Activated naive CD8-positive, alpha-beta T cell treated with anti-CD3 and anti-CD28 coated beads, Interleukin-2, amount 50 U/mL, for 24 hours (primary cell): ENCODE results near the gene PAN3.

ENCODE experiments used
- ATAC-seq: fragments of 150-1000 bp; cut with Tn5 transposase; one replicate; pipeline ENCODE4 v1.10.0; 2021
- DNase-seq: peaks from one replicate; pipeline ENCODE4 v3.0.0; 2021
- H3K27ac Mint-ChIP-seq: one replicate; pipeline ENCODE4 v1.8.0; 2021; ENCODE audit warnings: mild to moderate bottlenecking, mixed read lengths
- H3K27me3 Mint-ChIP-seq: one replicate; pipeline ENCODE4 v1.8.0; 2021; ENCODE audit warnings: mixed read lengths
- H3K36me3 Mint-ChIP-seq: one replicate; pipeline ENCODE4 v1.8.0; 2021; ENCODE audit warnings: low read depth, mixed read lengths
- H3K4me1 Mint-ChIP-seq: one replicate; pipeline ENCODE4 v1.8.0; 2021; ENCODE audit warnings: mixed read lengths
- H3K4me3 Mint-ChIP-seq: one replicate; pipeline ENCODE4 v1.8.0; 2021; ENCODE audit warnings: mild to moderate bottlenecking, moderate library complexity, mixed read lengths
- H3K9me3 Mint-ChIP-seq: one replicate; pipeline ENCODE4 v1.8.0; 2021; ENCODE audit warnings: mixed read lengths

Gene PAN3

GRCh38 chr13:28268800-28269223 lies 130.5 kb downstream of the PAN3 start:
- H3K4me1 Mint-ChIP-seq = peaks cover 18% of the 10 kb centered on the region
- ATAC-seq (peak; percentile 94), DNase-seq (no peak)
- H3K9me3 Mint-ChIP-seq = peaks cover 9% of the 10 kb centered on the region
- peak overlapping the region; percentile 7 for H3K4me3 Mint-ChIP-seq
- peaks cover 56% of the 10 kb centered on the region for H3K36me3 Mint-ChIP-seq
- H3K27me3 Mint-ChIP-seq = no peaks in the 10 kb centered on the region
- H3K27ac Mint-ChIP-seq = peak overlapping the region; percentile 71

DNA sequence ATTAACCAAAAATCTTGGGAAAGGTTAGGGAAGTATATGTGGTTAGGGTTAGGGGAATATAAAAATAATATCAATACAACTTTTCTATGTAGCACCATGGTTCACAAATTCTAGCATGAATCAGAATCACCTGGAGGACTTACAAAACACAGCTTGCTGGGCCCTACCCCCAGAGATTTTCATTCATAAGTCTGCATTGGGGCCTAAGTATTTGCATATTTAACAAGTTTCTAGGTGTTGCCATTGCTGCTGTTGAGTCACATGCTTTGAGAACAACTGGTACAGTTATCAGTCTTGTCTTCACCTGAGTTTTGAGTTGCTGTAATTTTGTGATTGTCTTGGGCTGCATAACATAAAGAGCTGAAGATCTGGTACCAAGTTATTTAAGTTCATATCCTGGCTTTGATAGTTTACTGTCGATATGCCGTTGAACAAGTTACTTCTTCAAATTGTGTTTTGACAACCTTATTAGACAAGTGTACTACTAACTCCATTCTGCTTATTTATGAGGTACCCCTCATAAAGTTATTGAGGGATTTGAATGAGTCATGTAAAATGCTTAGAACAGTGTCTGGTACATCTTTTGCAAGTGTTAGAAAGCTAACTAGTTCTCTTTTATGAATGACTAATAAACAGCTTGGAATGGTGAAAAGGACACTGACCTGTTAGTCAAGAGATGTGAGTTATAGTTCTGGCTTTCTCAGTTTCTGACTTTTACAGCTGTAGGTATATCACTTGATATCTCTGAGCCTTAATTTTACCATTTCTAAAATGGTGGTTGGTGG lies 132.9 kb downstream of the PAN3 start:
- Mint-ChIP-seq H3K27ac (no peak overlapping the region), H3K9me3 (peaks cover 9% of the 10 kb centered on the region), H3K4me1 (peaks cover 18% of the 10 kb centered on the region), H3K4me3 (no peak overlapping the region), H3K36me3 (peaks cover 56% of the 10 kb centered on the region), H3K27me3 (no peaks in the 10 kb centered on the region)
- DNase-seq (no peak), ATAC-seq (no peak)

DNA sequence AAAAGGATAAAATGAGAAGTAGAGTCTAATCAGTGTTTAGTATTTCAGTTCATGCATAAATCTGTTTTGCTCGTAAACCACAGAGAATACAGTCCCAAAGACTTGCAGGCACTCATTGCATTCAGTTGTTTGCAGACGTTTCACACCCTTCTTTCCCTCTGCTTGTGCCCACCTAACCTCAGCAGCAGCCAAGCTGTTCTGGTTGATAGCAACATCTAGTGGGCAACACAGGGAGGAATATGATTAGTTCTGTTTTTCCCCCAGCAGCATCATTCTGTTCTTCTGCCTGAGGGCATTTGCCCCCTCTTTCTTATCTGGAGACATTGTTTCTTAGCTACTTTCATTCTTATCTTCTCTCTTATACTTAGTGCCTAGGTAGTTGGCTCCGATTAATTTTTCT lies 135.6 kb downstream of the PAN3 start:
- H3K4me3 Mint-ChIP-seq = no peak overlapping the region
- no peaks in the 10 kb centered on the region for H3K9me3 Mint-ChIP-seq
- H3K4me1 Mint-ChIP-seq = peaks cover 4% of the 10 kb centered on the region
- ATAC-seq (peak; percentile 63), DNase-seq (no peak)
- H3K27me3 Mint-ChIP-seq = no peaks in the 10 kb centered on the region
- H3K36me3 Mint-ChIP-seq = peaks cover 31% of the 10 kb centered on the region
- no peak overlapping the region for H3K27ac Mint-ChIP-seq

GRCh38 chr13:28282451-28282850 lies 144.1 kb downstream of the PAN3 start:
- no peak for DNase-seq
- Mint-ChIP-seq H3K9me3 (no peaks in the 10 kb centered on the region), H3K36me3 (peaks cover 40% of the 10 kb centered on the region), H3K27ac (no peak overlapping the region), H3K4me1 (peaks cover 7% of the 10 kb centered on the region), H3K27me3 (no peaks in the 10 kb centered on the region), H3K4me3 (no peak overlapping the region)
- ATAC-seq = no peak

DNA sequence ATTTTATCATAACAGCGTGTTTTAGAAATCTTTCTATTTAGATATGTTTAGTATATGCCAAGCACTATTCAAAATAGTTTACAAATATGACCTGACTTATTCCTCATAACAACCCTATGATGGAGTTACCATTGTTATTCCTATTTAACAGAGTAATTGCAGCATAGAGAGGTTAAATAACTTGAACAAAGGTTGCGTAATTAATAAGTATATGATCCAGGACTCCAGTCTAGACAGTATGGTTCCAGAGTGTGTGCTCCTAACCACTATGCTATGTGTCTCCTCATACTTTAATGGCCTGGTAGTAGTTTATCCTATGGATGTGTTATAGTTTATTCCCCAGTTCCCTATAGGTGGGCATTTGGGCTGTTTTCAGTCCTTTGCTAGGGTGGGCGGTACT lies 145.3 kb downstream of the PAN3 start:
- peaks cover 48% of the 10 kb centered on the region for H3K36me3 Mint-ChIP-seq
- ATAC-seq (no peak), DNase-seq (no peak)
- H3K27me3 Mint-ChIP-seq = no peaks in the 10 kb centered on the region
- H3K9me3 Mint-ChIP-seq = no peaks in the 10 kb centered on the region
- peaks cover 7% of the 10 kb centered on the region for H3K4me1 Mint-ChIP-seq
- no peak overlapping the region for H3K27ac Mint-ChIP-seq
- H3K4me3 Mint-ChIP-seq = no peak overlapping the region

- DNase-seq = no peak
- Mint-ChIP-seq H3K27me3 (no peaks in the 10 kb centered on the region), H3K4me3 (no peak overlapping the region), H3K4me1 (peaks cover 3% of the 10 kb centered on the region), H3K36me3 (peaks cover 42% of the 10 kb centered on the region), H3K27ac (peak overlapping the region; percentile 25), H3K9me3 (no peaks in the 10 kb centered on the region)
- ATAC-seq = no peak
Measured at GRCh38 chr13:28286263-28286662, 147.9 kb downstream of the PAN3 start.

DNA sequence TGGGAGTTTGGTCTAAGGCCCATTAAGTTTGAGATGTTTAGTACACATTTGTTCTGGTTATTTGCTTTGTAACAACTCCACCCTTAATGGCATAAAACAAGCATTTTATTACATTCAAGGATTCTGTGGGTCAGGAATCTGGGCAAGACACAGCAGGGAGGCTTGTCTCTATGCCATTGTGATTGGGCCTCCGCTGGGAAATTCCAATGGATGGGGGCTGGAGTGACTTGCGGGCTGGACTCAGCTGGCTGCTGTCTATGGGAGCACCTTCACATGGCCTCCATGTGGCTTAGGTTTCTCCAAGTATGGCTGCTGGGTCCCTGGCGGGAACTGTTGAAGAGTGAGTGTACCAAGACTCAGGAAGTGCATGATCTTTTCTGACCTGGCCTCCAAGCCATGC lies 159.0 kb downstream of the PAN3 start:
- H3K36me3 Mint-ChIP-seq = peaks cover 26% of the 10 kb centered on the region
- H3K27ac Mint-ChIP-seq = no peak overlapping the region

DNA sequence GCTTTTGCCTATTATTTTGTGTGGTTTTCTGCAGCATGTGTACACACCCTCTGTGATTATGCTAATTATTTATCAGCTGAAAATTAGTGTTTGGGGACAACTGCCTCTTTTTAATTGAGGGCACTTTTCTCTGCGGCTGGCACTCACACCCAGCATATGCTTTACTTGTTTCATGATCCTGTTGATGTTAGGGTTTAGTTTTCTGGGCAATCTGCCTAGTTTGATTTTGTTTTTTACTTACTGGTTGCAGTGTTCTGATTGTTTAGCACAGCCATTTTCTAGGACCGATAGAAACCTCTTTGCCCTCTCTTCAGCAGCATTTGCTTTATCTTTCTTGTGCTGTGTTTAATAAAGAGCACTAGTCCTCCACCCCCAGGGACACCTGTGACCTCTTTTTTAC lies 161.6 kb downstream of the PAN3 start:
- no peaks in the 10 kb centered on the region for H3K27me3 Mint-ChIP-seq
- peaks cover 6% of the 10 kb centered on the region for H3K36me3 Mint-ChIP-seq
- H3K9me3 Mint-ChIP-seq = no peaks in the 10 kb centered on the region
- H3K4me3 Mint-ChIP-seq = no peak overlapping the region
- peaks cover 16% of the 10 kb centered on the region for H3K4me1 Mint-ChIP-seq
- ATAC-seq (no peak), DNase-seq (no peak)
- no peak overlapping the region for H3K27ac Mint-ChIP-seq

More for the DNA sequence above, 159.0 kb downstream of the PAN3 start:
- no peak for DNase-seq
- no peaks in the 10 kb centered on the region for H3K9me3 Mint-ChIP-seq
- peaks cover 13% of the 10 kb centered on the region for H3K4me1 Mint-ChIP-seq
- H3K27me3 Mint-ChIP-seq = no peaks in the 10 kb centered on the region
- H3K4me3 Mint-ChIP-seq = no peak overlapping the region
- ATAC-seq = no peak

DNA sequence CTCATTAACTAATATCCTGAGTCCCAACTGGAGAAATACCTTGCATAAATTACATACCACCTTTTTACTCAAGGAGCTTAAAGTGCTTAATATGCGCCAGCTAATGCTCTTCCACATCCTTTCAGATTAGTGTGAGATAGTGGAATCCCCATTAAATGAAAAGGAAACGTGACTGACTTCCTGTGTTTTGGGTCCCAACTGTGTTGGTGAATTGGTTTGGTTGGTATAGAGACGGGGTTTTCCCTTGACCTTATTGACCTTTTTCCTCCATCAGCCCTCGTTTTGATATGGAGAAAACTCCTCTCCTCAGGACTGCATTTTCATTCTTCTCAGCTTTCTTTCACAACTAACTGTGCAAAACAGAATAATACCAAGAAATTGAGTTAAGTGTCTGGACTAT lies 163.5 kb downstream of the PAN3 start:
- no peaks in the 10 kb centered on the region for H3K9me3 Mint-ChIP-seq
- H3K36me3 Mint-ChIP-seq = no peaks in the 10 kb centered on the region
- no peak overlapping the region for H3K4me3 Mint-ChIP-seq
- DNase-seq = no peak
- H3K4me1 Mint-ChIP-seq = peaks cover 16% of the 10 kb centered on the region
- no peaks in the 10 kb centered on the region for H3K27me3 Mint-ChIP-seq
- ATAC-seq = peak; percentile 46
- H3K27ac Mint-ChIP-seq = no peak overlapping the region

DNA sequence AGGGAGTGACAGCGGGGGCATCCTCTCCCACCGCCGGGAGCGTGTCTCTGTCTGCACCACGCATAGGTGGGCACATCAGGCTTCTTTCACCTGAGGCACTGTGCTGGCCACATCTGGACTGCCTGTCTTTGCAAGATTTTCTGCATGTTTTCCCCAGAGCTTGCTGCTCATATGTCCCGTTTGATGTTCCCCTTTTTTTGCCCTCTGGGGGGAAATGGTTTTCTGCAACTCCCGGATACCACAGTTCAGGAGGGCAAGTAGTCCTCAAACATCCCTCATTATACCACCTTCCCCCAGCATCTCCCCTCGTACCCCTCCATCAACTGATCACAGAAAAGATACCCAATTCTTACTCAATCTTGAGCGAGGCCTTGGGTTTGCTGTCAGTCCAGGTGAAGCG lies 168.0 kb downstream of the PAN3 start:
- no peak overlapping the region for H3K4me3 Mint-ChIP-seq
- H3K36me3 Mint-ChIP-seq = no peaks in the 10 kb centered on the region
- peaks cover 12% of the 10 kb centered on the region for H3K4me1 Mint-ChIP-seq
- no peaks in the 10 kb centered on the region for H3K27me3 Mint-ChIP-seq
- no peak overlapping the region for H3K27ac Mint-ChIP-seq
- DNase-seq (no peak), ATAC-seq (no peak)
- H3K9me3 Mint-ChIP-seq = no peaks in the 10 kb centered on the region

DNA sequence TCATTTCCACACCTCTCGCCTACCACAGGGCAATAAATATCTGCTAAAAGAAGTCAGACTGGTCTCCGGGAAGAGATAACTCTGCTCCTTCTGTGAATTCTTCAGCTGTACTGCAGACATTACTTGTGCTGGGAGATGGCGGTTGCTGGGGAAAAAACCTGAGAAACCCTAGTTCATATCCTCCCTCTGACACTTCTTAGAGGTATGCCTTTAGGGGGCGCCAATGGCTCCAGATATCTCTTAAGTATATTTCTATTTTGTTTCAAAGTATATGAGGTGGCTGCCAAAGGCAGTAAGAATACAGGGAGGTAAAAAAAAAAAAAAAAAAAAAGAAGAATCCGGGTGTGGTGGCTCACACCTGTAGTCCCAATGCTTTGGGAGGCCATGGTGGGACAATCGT lies 175.2 kb downstream of the PAN3 start:
- no peak overlapping the region for H3K27ac Mint-ChIP-seq
- H3K9me3 Mint-ChIP-seq = no peaks in the 10 kb centered on the region
- H3K27me3 Mint-ChIP-seq = no peaks in the 10 kb centered on the region
- DNase-seq (peak; percentile 5), ATAC-seq (no peak)
- H3K4me3 Mint-ChIP-seq = no peak overlapping the region
- no peaks in the 10 kb centered on the region for H3K36me3 Mint-ChIP-seq
- no peaks in the 10 kb centered on the region for H3K4me1 Mint-ChIP-seq

GRCh38 chr13:28314879-28315278 lies 176.5 kb downstream of the PAN3 start:
- Mint-ChIP-seq H3K36me3 (no peaks in the 10 kb centered on the region), H3K4me3 (no peak overlapping the region), H3K4me1 (no peaks in the 10 kb centered on the region), H3K27ac (no peak overlapping the region), H3K9me3 (no peaks in the 10 kb centered on the region), H3K27me3 (no peaks in the 10 kb centered on the region)
- ATAC-seq (no peak), DNase-seq (no peak)

DNA sequence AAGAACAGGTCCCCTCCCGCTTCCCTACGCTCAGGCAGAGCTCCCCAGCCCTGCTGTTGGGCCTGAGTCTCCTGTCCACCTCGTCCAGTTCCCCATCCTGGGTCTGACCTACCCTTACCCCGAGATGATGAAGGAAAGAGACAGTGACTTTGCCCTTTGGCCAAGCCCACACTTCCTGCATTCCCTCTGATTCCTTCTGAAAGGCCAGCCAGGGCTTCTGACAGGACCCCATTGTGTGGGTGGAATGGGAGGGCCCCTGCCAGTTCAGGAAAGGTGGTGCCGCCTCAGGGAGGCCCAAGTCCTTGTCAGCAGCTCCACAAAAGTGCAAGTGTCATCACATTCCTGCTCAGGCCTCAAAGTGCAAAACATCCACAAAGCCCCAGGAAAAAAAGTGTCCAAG lies 177.8 kb downstream of the PAN3 start:
- ATAC-seq = no peak
- no peaks in the 10 kb centered on the region for H3K9me3 Mint-ChIP-seq
- no peak overlapping the region for H3K4me3 Mint-ChIP-seq
- H3K36me3 Mint-ChIP-seq = no peaks in the 10 kb centered on the region
- no peak overlapping the region for H3K27ac Mint-ChIP-seq
- H3K27me3 Mint-ChIP-seq = no peaks in the 10 kb centered on the region
- DNase-seq = no peak
- H3K4me1 Mint-ChIP-seq = no peaks in the 10 kb centered on the region

- Mint-ChIP-seq H3K27me3 (no peaks in the 10 kb centered on the region), H3K9me3 (no peaks in the 10 kb centered on the region), H3K4me1 (no peaks in the 10 kb centered on the region), H3K27ac (no peak overlapping the region), H3K36me3 (no peaks in the 10 kb centered on the region), H3K4me3 (no peak overlapping the region)
- DNase-seq = no peak
- no peak for ATAC-seq
Measured at GRCh38 chr13:28316836-28317235, 178.5 kb downstream of the PAN3 start.

DNA sequence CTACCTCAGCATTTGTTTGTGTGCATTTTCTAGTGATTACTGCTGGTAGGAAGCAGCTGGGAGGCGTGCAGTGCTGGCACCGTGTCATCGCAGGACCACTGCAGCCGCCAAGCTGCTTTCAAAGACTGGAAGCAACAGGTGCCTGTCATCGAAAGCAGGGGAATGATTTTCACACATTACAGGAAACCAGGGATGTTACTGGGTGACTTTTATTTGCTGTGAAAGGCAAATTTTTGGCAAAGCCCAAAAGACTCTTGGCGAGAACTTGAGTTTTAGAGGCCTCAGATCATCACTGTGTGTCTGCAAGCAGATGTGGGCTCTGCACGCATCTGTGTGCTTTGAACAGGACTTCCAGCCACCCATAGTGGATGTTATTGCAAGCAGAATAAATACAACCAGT lies 180.2 kb downstream of the PAN3 start:
- DNase-seq (no peak), ATAC-seq (no peak)
- H3K4me1 Mint-ChIP-seq = no peaks in the 10 kb centered on the region
- H3K27me3 Mint-ChIP-seq = no peaks in the 10 kb centered on the region
- no peak overlapping the region for H3K27ac Mint-ChIP-seq
- H3K36me3 Mint-ChIP-seq = no peaks in the 10 kb centered on the region
- no peak overlapping the region for H3K4me3 Mint-ChIP-seq
- no peaks in the 10 kb centered on the region for H3K9me3 Mint-ChIP-seq

- peaks cover 4% of the 10 kb centered on the region for H3K4me1 Mint-ChIP-seq
Measured at GRCh38 chr13:28319528-28319927, 181.2 kb downstream of the PAN3 start.

More at GRCh38 chr13:28319528-28319927, 181.2 kb downstream of the PAN3 start:
- H3K36me3 Mint-ChIP-seq = no peaks in the 10 kb centered on the region
- H3K27me3 Mint-ChIP-seq = no peaks in the 10 kb centered on the region
- no peak overlapping the region for H3K4me3 Mint-ChIP-seq
- no peak overlapping the region for H3K27ac Mint-ChIP-seq
- H3K9me3 Mint-ChIP-seq = no peaks in the 10 kb centered on the region
- ATAC-seq = no peak
- DNase-seq = no peak
